Measurements from ENCODE around the gene ABL1. TPM values are rescaled to one million over a fixed set of nuclear protein-coding genes. Genes with fewer than 3 reads are reported as not detected.

The ABL1 gene
- total RNA-seq, 2 experiments from 2014 or later, result 30.8 to 31.4 TPM

GRCh38 chr9:130933114-130934046, 98.3 kb downstream of the ABL1 start:
- Mint-ChIP-seq H3K27ac (no peak overlapping the region), H3K4me1 (peaks cover 3% of the 10 kb centered on the region), H3K27me3 (peaks cover 44% of the 10 kb centered on the region), H3K4me3 (no peak overlapping the region), H3K36me3 (ENCODE audit: low read depth) (peaks cover 3% of the 10 kb centered on the region), H3K9me3 (no peaks in the 10 kb centered on the region)
- no peak for DNase-seq
- CTCF ChIA-PET, result interaction anchor here (0.7 kb wide), 1 partner anchor 68 kb away, joined by 3 read pairs; no protein-coding TSS in a partner anchor
- POLR2A ChIA-PET, result no interaction called here

DNA sequence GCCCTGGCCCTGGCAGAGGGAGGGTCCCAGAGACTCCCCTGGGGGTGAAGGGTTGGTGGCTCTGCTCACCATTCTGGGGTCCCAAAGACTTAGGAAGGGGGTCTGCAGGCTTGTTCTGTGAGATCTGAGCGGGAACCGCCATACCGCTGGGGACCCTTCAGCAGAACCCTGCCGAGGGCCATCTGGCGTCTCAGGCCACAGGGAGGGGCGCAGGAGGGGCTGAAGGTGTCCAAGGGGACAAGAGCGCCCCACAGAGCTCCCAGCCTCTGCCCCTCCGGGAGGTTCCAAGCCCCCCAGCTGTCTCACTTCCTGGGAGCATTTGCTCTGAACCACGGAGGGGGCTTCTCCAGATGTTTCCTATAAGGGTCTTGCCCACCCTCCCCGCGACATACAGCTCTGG, 99.2 kb downstream of the ABL1 start:
- CTCF ChIA-PET, result no interaction called here
- H3K27ac Mint-ChIP-seq, result no peak overlapping the region
- peaks cover 47% of the 10 kb centered on the region for H3K27me3 Mint-ChIP-seq
- H3K36me3 Mint-ChIP-seq (ENCODE audit: low read depth), result peaks cover 3% of the 10 kb centered on the region
- no peak overlapping the region for H3K4me3 Mint-ChIP-seq
- H3K9me3 Mint-ChIP-seq, result no peaks in the 10 kb centered on the region
- DNase-seq, result no peak
- H3K4me1 Mint-ChIP-seq, result peaks cover 5% of the 10 kb centered on the region
- POLR2A ChIA-PET, result no interaction called here

DNA sequence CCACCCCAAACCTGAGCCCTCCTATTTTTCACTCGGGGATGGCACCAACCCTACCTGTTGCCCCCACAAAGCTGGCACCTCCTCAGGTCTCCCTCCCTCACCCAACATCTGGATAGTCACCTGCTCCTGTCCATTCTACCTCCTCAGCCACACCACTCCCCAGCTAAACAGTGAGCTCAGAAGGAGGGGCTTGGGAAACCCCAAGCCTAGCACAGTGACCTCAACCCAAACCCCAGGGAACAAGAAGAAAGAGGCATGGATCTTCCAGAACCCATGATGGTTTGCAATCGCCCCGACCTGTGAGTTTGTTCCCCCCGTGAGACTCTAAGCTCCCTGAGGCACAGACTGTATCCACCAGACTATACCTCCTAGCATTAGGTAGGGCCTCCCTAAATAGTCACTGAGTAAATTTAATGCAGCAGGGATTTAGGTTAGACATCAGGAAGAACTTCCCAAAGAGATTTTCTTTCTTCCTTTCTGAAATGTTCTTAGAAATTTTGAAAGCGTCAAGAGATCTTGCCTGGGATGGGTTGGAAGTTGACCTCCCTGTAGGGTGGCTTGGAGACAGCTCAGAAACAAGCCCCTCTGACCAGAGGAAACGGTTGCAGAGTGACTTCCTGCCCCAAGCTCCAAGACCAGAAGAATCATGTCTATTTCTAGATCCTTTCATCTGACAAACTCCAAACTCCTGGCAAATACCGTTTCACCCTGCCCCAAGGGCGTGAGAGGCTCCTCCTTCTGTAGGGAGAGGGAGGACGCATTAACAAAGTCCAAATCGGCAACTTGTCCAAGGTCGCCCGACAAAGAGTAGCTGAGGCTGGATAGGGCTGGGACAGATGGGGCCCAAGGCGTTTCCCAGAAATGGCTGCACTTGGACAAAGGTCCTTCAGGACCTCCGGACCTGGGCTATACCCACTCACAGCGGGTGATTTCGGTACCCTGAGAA, 99.9 kb downstream of the ABL1 start:
- no peak for DNase-seq
- peaks cover 48% of the 10 kb centered on the region for H3K27me3 Mint-ChIP-seq

DNA sequence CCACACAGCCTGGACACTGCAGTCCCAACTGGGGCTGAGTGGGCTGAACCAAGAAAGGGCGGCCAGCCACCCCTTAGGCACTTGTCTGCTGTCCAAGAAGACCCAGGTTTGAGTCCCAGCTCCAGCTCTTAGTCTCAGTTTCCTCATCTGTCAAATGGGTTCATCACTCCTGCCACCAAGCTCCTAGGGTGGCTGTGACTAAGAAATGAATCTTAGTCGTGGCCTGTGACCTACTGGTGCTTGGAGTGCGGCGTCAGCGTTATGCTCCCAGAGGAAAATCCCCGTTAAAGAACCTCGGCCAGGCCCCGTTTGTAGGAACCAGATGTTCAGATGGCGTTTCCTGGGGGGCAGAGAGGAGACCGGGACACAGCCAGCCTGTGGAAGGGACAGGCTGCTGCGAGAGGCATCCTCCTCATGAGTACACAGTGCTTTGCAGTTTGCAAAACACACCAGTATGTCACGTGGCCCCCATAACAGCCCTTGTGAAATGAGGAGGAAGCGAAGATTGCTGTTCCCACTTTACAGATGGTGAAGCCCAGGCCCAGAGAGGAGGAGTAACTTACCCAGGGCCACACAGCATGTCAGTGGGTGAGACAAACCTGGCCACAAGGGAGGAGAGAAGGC, 100.7 kb downstream of the ABL1 start:
- H3K4me1 Mint-ChIP-seq, result peaks cover 9% of the 10 kb centered on the region
- peaks cover 3% of the 10 kb centered on the region for H3K36me3 Mint-ChIP-seq (ENCODE audit: low read depth)
- H3K27me3 Mint-ChIP-seq, result peaks cover 55% of the 10 kb centered on the region
- POLR2A ChIA-PET, result no interaction called here
- CTCF ChIA-PET, result no interaction called here
- no peak overlapping the region for H3K27ac Mint-ChIP-seq
- H3K4me3 Mint-ChIP-seq, result no peak overlapping the region
- H3K9me3 Mint-ChIP-seq, result no peaks in the 10 kb centered on the region
- DNase-seq, result no peak

More for the DNA sequence above, 99.9 kb downstream of the ABL1 start:
- no peaks in the 10 kb centered on the region for H3K9me3 Mint-ChIP-seq
- H3K27ac Mint-ChIP-seq, result no peak overlapping the region
- H3K4me3 Mint-ChIP-seq, result no peak overlapping the region
- H3K36me3 Mint-ChIP-seq (ENCODE audit: low read depth), result peaks cover 3% of the 10 kb centered on the region
- H3K4me1 Mint-ChIP-seq, result peaks cover 5% of the 10 kb centered on the region
- ChIA-PET CTCF (no interaction called here), POLR2A (no interaction called here)

GRCh38 chr9:130936285-130937117, 101.4 kb downstream of the ABL1 start:
- Mint-ChIP-seq H3K4me3 (no peak overlapping the region), H3K27me3 (peaks cover 61% of the 10 kb centered on the region), H3K4me1 (peaks cover 12% of the 10 kb centered on the region), H3K9me3 (no peaks in the 10 kb centered on the region), H3K36me3 (ENCODE audit: low read depth) (peaks cover 3% of the 10 kb centered on the region), H3K27ac (no peak overlapping the region)
- ChIA-PET POLR2A (no interaction called here), CTCF (no interaction called here)
- DNase-seq, result no peak

Other genes with a start within 250 kb of the ABL1 start
- gene PRDM12, start 170.7 kb upstream of the ABL1 start, total RNA-seq, result not detected
- 10 to 100 TPM; 45.2 to 48.7 TPM for gene EXOSC2, start 141.5 kb upstream of the ABL1 start, total RNA-seq
- gene QRFP, start 61.6 kb downstream of the ABL1 start, total RNA-seq, result not detected
- gene FIBCD1, start 104.0 kb downstream of the ABL1 start, total RNA-seq, result not detected
- gene LAMC3, start 173.9 kb downstream of the ABL1 start, total RNA-seq, result not detected

Measured in activated CD4-positive, alpha-beta memory T cell treated with anti-CD3 and anti-CD28 coated beads, Interleukin-2, amount 10 ng/mL, durations not matched to agents 7 days and 5 days (primary cell).